GM12875 (cell line): ENCODE data around the gene FGGY.
"Not testable (repeated sequence)": the region's sequence is repeated elsewhere in the genome, so short reads cannot be mapped to it uniquely, and the experiment has no call there.

Source experiments
- H3K4me3 ChIP-seq: one replicate; pipeline ENCODE4 v1.5.1; 2011; ENCODE audit warnings: low read depth, low read length, control low read depth
- CTCF ChIP-seq: IDR thresholded peaks from 2 replicates; pipeline ENCODE4 v1.5.1; 2011; ENCODE audit warnings: low read depth, mild to moderate bottlenecking, control low read depth, inconsistent platforms, low read length, moderate library complexity, borderline replicate concordance; ENCODE audit not compliant: insufficient read depth

Gene FGGY

GRCh38 chr1:59720326-59721115, 423.6 kb downstream of the FGGY start:
- no peak for TF ChIP-seq CTCF
- no peak overlapping the region for H3K4me3 ChIP-seq

GRCh38 chr1:59730302-59730701, 433.4 kb downstream of the FGGY start:
- H3K4me3 ChIP-seq = no peak overlapping the region
- no peak for TF ChIP-seq CTCF

- no peak overlapping the region for H3K4me3 ChIP-seq
- no peak for TF ChIP-seq CTCF
These were observed 434.0 kb downstream of the FGGY start for GRCh38 chr1:59730759-59731478.

- no peak overlapping the region for H3K4me3 ChIP-seq
- TF ChIP-seq CTCF = no peak
These were observed 434.7 kb downstream of the FGGY start for GRCh38 chr1:59731591-59731990.

- TF ChIP-seq CTCF = no peak
- H3K4me3 ChIP-seq = no peak overlapping the region
These were observed 435.5 kb downstream of the FGGY start for GRCh38 chr1:59732214-59732955.

- H3K4me3 ChIP-seq = no peak overlapping the region
- TF ChIP-seq CTCF = no peak
These were observed 436.7 kb downstream of the FGGY start for GRCh38 chr1:59733443-59734141.

- not testable (repeated sequence) for H3K4me3 ChIP-seq
These were observed 439.0 kb downstream of the FGGY start for GRCh38 chr1:59735927-59736326.
